HepG2 (cell line): ENCODE measurements around the gene NME4. TPM values are rescaled to one million over a fixed set of nuclear protein-coding genes. Genes with fewer than 3 reads are reported as not detected.

Experiments
- ATM ChIP-seq: fragments of 450-650 bp; IDR thresholded peaks from 2 replicates; pipeline ENCODE4 v1.7.1; 2017; ENCODE audit warnings: mild to moderate bottlenecking, borderline replicate concordance
- CBX1 ChIP-seq: IDR thresholded peaks from one replicate; pipeline ENCODE4 v1.6.1; 2016; ENCODE audit warnings: antibody characterized with exemption, low read depth
- ERF ChIP-seq: IDR thresholded peaks from 2 replicates; pipeline ENCODE4 v1.6.1; 2018; ENCODE audit warnings: missing biosample characterization, missing genetic modification reagents
- GABPB1 ChIP-seq: IDR thresholded peaks from 2 replicates; pipeline ENCODE4 v1.6.1; 2016; ENCODE audit warnings: mild to moderate bottlenecking, missing genetic modification reagents, moderate library complexity, missing compliant biosample characterization
- GATAD1 ChIP-seq: IDR thresholded peaks from 2 replicates; pipeline ENCODE4 v1.6.1; 2016; ENCODE audit warnings: missing genetic modification reagents, missing compliant biosample characterization
- GZF1 ChIP-seq: sonication (generic); formaldehyde crosslinking; IDR thresholded peaks from 2 replicates; pipeline ENCODE4 v1.5.1; 2020; ENCODE audit warnings: mild to moderate bottlenecking, missing genetic modification reagents
- IKZF4 ChIP-seq: sonication (generic); formaldehyde crosslinking; IDR thresholded peaks from 2 replicates; pipeline ENCODE4 v1.5.1; 2020; ENCODE audit warnings: borderline replicate concordance, mild to moderate bottlenecking, low read depth, missing genetic modification reagents; ENCODE audit errors: not compliant biosample characterization
- KLF15 ChIP-seq: sonication (generic); formaldehyde crosslinking; IDR thresholded peaks from 2 replicates; pipeline ENCODE4 v1.8.1; 2023; ENCODE audit warnings: borderline replicate concordance, mild to moderate bottlenecking, inconsistent platforms, missing genetic modification reagents, mixed read lengths
- RBFOX2 ChIP-seq: fragments of 200-400 bp; formaldehyde crosslinking; IDR thresholded peaks from 2 replicates; pipeline ENCODE4 v1.6.1; 2017; ENCODE audit warnings: low read depth, mild to moderate bottlenecking, low read length
- SMARCE1 ChIP-seq: fragments of 450-650 bp; IDR thresholded peaks from 2 replicates; pipeline ENCODE4 v1.6.1; 2017; ENCODE audit warnings: borderline replicate concordance
- SOX13 ChIP-seq, 3 experiments: fragments of 450-650 bp in 1 of 3; sonication (generic) in 1 of 3; formaldehyde crosslinking in 1 of 3; IDR thresholded peaks in 2 of 3; conservative IDR thresholded peaks in 1 of 3; 2 replicates each; pipeline versions ENCODE4 v1.5.0 to v1.6.1; 2016 to 2020; ENCODE audit warnings: antibody characterized with exemption in 1 of 3, mild to moderate bottlenecking in 1 of 3, missing compliant biosample characterization in 1 of 3, missing genetic modification reagents in 1 of 3, moderate library complexity in 1 of 3
- TP53 ChIP-seq: sonication (generic); formaldehyde crosslinking; conservative IDR thresholded peaks from 2 replicates; pipeline ENCODE4 v1.4.0; 2020; ENCODE audit warnings: missing genetic modification reagents
- ZNF234 ChIP-seq: sonication (generic); formaldehyde crosslinking; conservative IDR thresholded peaks from 2 replicates; pipeline ENCODE4 v1.5.1; 2020; ENCODE audit warnings: mild to moderate bottlenecking, missing genetic modification reagents
- ZNF24 ChIP-seq: fragments of 450-650 bp; IDR thresholded peaks from 2 replicates; pipeline ENCODE4 v1.6.1; 2017; ENCODE audit warnings: antibody characterized with exemption, mild to moderate bottlenecking
- ZNF354B ChIP-seq: sonication (generic); formaldehyde crosslinking; IDR thresholded peaks from 2 replicates; pipeline ENCODE4 v1.8.0; 2022; ENCODE audit warnings: mild to moderate bottlenecking, missing genetic modification reagents
- ZNF589 ChIP-seq: sonication (generic); formaldehyde crosslinking; conservative IDR thresholded peaks from 2 replicates; pipeline ENCODE4 v1.8.0; 2022; ENCODE audit warnings: mild to moderate bottlenecking, moderate library complexity, missing genetic modification reagents
- ZSCAN31 ChIP-seq: sonication (generic); formaldehyde crosslinking; IDR thresholded peaks from 2 replicates; pipeline ENCODE4 v1.5.0; 2020; ENCODE audit warnings: low read depth, mild to moderate bottlenecking, missing genetic modification reagents
- polyA plus RNA-seq, 8 experiments: library from polyadenylated mRNA; depleted of rRNA in 3 of 8; stranded (reverse) in 7 of 8; unstranded in 1 of 8; fragments of >200 nt; fragmentation: Illumina TruSeq in 4 of 8; extraction: Trizol in 4 of 8; gene quantifications; 2 replicates each; pipeline versions ENCODE4 v1.2.1 to v1.2.3, GENCODE V29; 2011 to 2016; ENCODE audit warnings: low read depth in 4 of 8, missing spikeins in 1 of 8, mixed read lengths in 1 of 8; ENCODE audit not compliant: insufficient read depth in 1 of 8
- total RNA-seq, 5 experiments: library from RNA; depleted of rRNA; stranded (reverse); fragments of >200 nt; fragmentation: Illumina TruSeq; extraction: Trizol; gene quantifications; 2 replicates each; pipeline ENCODE4 v1.2.3, GENCODE V29; 2016; ENCODE audit warnings: low read depth in 1 of 5
- TF ChIP-seq, protein P1 (sequence below): sonication (generic); formaldehyde crosslinking; IDR thresholded peaks from 2 replicates; pipeline ENCODE4 v1.4.0; 2020; ENCODE audit warnings: mild to moderate bottlenecking, missing genetic modification reagents
- TF ChIP-seq, protein P2 (sequence below): sonication (generic); formaldehyde crosslinking; IDR thresholded peaks from 2 replicates; pipeline ENCODE4 v1.4.0; 2020; ENCODE audit warnings: missing genetic modification reagents
- TF ChIP-seq, protein P3 (sequence below), 2 experiments: sonication (generic) in 1 of 2; formaldehyde crosslinking in 1 of 2; IDR thresholded peaks; 2 replicates each; pipeline versions ENCODE4 v1.5.1 to v1.6.1; 2011 to 2020; ENCODE audit warnings: borderline replicate concordance in 1 of 2, low read depth in 1 of 2, low read length in 1 of 2, mild to moderate bottlenecking in 1 of 2, missing genetic modification reagents in 1 of 2, moderate library complexity in 1 of 2
- TF ChIP-seq, protein P4 (sequence below): sonication (generic); formaldehyde crosslinking; IDR thresholded peaks from 2 replicates; pipeline ENCODE4 v1.4.0; 2020; ENCODE audit warnings: missing genetic modification reagents

Gene NME4
- total and polyA plus RNA-seq, 2 of the 13 experiments (the other 11 are each of a cell fraction or from before 2014, with no cell fraction given) = 121 to 263 TPM

DNA sequence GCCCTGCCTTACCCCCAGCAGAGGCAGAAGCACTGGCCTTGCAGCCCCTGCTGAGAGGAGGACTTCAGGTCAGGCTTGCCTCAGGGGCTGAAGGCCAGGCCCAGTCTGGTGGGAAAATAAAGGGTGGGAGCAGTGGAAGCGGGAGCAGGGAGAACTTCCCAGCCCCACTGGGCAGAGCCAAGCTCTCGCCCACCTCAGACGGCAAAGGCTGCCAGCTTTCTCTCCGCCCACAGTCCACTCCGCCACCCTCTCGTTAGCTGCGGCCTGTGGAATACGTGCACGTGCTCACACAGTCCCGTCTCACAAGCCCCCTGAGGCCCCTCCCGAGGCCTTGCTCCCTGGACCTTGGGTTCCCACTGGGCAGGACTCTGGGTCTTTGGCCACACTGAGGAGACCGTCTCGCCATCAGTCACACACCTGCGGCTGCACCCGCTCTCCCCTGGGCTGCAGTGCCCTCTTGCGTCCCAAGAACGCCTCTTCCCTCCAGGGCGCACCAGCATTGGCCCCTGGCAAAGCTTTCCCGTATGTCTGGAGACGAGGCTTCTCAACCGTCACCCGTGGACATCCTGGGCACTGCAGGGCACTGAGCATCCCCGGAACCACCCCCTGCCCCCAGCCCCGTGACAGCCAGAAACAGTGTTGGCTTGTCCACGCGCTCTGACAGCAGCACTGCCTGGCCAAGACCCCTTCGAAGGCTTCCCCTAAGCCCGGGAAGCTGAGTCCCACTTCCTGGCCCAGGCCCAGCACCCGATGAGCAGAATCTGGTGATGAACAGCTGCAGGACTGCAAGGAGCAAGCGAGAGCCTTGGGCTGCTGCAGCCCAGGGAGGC lies 34.9 kb upstream of the NME4 start (continued):
- TF ChIP-seq SOX13 (IDR thresholded peaks at IDR 0.05) (no peak), SOX13 (CRISPR knock-in tag; conservative IDR thresholded peaks at IDR 0.05 in 1 of 2, IDR thresholded peaks at IDR 0.05 in 1 of 2) (peak in 1 of 2 experiments; percentile 12; a peak in 1 of 4 replicates), KLF15 (CRISPR knock-in tag) (no peak), ATM (no peak), ZNF354B (peak; percentile 95), SMARCE1 (no peak), ZSCAN31 (CRISPR knock-in tag) (no peak), CBX1 (no peak), RBFOX2 (no peak; the same call in 1 of the 2 replicates), IKZF4 (peak; percentile 66), ZNF24 (no peak), ERF (CRISPR knock-in tag) (peak; percentile 75), TP53 (no peak), GATAD1 (CRISPR knock-in tag) (peak; percentile 44), ZNF234 (CRISPR knock-in tag) (no peak), ZNF589 (CRISPR knock-in tag) (0 out of 2 replicates have a peak, but pooled peaks have one; percentile 39), GZF1 (CRISPR knock-in tag) (no peak), GABPB1 (peak; percentile 51; the same call in 1 of the 2 replicates)
- TF ChIP-seq, protein P1, sequence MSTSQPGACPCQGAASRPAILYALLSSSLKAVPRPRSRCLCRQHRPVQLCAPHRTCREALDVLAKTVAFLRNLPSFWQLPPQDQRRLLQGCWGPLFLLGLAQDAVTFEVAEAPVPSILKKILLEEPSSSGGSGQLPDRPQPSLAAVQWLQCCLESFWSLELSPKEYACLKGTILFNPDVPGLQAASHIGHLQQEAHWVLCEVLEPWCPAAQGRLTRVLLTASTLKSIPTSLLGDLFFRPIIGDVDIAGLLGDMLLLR (CRISPR knock-in tag) = no peak
- TF ChIP-seq, protein P2, sequence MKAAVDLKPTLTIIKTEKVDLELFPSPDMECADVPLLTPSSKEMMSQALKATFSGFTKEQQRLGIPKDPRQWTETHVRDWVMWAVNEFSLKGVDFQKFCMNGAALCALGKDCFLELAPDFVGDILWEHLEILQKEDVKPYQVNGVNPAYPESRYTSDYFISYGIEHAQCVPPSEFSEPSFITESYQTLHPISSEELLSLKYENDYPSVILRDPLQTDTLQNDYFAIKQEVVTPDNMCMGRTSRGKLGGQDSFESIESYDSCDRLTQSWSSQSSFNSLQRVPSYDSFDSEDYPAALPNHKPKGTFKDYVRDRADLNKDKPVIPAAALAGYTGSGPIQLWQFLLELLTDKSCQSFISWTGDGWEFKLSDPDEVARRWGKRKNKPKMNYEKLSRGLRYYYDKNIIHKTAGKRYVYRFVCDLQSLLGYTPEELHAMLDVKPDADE = no peak
- TF ChIP-seq, protein P3, sequence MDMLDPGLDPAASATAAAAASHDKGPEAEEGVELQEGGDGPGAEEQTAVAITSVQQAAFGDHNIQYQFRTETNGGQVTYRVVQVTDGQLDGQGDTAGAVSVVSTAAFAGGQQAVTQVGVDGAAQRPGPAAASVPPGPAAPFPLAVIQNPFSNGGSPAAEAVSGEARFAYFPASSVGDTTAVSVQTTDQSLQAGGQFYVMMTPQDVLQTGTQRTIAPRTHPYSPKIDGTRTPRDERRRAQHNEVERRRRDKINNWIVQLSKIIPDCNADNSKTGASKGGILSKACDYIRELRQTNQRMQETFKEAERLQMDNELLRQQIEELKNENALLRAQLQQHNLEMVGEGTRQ (IDR thresholded peaks at IDR 0.05; ENCODE audit: low read depth, low read length) = no peak
- TF ChIP-seq, protein P3 (CRISPR knock-in tag; IDR thresholded peaks at IDR 0.05; ENCODE audit: borderline replicate concordance) = peak; percentile 50; the same call in 1 of the 2 replicates
- TF ChIP-seq, protein P4, sequence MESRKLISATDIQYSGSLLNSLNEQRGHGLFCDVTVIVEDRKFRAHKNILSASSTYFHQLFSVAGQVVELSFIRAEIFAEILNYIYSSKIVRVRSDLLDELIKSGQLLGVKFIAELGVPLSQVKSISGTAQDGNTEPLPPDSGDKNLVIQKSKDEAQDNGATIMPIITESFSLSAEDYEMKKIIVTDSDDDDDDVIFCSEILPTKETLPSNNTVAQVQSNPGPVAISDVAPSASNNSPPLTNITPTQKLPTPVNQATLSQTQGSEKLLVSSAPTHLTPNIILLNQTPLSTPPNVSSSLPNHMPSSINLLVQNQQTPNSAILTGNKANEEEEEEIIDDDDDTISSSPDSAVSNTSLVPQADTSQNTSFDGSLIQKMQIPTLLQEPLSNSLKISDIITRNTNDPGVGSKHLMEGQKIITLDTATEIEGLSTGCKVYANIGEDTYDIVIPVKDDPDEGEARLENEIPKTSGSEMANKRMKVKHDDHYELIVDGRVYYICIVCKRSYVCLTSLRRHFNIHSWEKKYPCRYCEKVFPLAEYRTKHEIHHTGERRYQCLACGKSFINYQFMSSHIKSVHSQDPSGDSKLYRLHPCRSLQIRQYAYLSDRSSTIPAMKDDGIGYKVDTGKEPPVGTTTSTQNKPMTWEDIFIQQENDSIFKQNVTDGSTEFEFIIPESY (CRISPR knock-in tag) = peak; percentile 88; the same call in 1 of the 2 replicates
